Lower leg skin (tissue), 3 donors: Measurements from ENCODE around the gene SEC14L5.

Source experiments
- POLR2A ChIP-seq, 2 donors: fragments of 450-650 bp; IDR thresholded peaks; one replicate each; pipeline ENCODE4 v1.6.1; 2016 to 2017; ENCODE audit warnings: antibody characterized with exemption in 2 of 2, mild to moderate bottlenecking in 1 of 2, moderate library complexity in 1 of 2
- TF ChIP-seq, protein P1 (sequence below), 3 donors: fragments of 450-650 bp; IDR thresholded peaks; one replicate each; pipeline ENCODE4 v1.5.1; 2016; ENCODE audit warnings: antibody characterized with exemption in 3 of 3, mild to moderate bottlenecking in 3 of 3, moderate library complexity in 2 of 3

GRCh38 chr16:4991754-4992153 lies 33.6 kb downstream of the SEC14L5 start:
- no peak for TF ChIP-seq POLR2A (IDR thresholded peaks at IDR 0.05)
- TF ChIP-seq, protein P1, sequence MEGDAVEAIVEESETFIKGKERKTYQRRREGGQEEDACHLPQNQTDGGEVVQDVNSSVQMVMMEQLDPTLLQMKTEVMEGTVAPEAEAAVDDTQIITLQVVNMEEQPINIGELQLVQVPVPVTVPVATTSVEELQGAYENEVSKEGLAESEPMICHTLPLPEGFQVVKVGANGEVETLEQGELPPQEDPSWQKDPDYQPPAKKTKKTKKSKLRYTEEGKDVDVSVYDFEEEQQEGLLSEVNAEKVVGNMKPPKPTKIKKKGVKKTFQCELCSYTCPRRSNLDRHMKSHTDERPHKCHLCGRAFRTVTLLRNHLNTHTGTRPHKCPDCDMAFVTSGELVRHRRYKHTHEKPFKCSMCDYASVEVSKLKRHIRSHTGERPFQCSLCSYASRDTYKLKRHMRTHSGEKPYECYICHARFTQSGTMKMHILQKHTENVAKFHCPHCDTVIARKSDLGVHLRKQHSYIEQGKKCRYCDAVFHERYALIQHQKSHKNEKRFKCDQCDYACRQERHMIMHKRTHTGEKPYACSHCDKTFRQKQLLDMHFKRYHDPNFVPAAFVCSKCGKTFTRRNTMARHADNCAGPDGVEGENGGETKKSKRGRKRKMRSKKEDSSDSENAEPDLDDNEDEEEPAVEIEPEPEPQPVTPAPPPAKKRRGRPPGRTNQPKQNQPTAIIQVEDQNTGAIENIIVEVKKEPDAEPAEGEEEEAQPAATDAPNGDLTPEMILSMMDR (IDR thresholded peaks at IDR 0.05): no peak
